ENCODE results near the gene PECR.
"Not testable (repeated sequence)": the region's sequence is repeated elsewhere in the genome, so short reads cannot be mapped to it uniquely, and the experiment has no call there.

Gene PECR

DNA sequence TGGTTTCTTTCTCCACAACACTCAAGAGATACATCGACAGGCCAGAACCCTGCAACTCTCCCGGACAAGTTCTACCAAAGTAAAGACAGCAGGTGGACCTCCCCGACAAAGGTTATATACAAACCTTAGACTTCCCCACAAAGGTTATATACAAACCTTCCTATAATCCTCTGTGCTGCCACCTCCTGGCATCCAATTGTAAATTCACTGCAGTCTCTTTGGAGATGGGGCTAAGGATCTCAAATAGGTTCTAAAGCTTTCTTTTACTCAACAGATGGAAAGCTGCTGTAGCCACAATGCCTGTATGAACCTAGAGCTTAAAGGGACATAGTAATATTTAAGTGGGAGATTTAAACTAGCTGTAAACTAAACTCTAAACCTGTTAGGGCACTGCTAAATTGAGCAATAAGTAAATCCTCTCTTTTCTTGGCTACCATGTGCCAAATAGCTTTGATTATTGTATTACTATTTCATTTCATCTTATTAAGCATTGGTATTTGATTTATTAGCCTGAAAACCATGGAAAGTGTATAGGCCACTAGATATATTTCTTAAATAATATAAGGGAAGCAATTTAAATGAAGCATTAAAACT lies 58.5 kb downstream of the PECR start:
- DNase-seq = peak; percentile 37

DNA sequence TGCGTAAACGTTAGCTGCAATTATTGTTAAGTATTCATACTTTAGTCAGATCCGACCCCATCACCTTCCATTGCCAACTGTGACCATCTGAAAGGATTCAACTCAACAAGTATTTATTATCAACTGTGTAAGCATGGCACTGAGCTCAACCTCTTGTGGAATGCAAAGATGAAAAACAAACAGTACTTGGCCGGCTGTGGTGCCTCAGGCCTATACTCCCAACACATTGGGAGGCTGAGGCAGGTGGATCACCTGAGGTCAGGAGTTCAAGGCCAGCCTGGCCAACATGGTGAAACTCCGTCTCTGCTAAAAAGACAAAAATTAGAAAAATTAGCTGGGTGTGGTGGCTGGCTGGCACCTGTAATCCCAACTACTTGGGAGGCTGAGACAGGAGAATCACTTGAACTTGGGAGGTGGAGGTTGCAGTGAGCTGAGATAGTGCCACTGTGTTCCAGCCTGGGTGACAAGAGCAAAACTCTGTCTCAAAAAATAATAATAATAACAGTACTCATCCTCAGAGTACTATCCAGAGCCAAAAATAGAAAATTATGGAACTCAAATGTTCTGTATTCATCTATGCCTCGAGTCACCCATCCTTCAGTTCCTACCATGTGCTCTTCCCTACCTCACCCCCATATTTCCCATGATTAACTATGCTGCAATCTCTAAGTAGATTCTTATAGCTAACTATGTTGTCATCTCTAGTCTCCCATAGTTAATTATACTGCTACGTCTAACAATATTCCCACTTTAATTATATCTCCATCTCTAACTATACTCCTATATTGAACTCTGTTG lies 59.6 kb downstream of the PECR start:
- no peak for DNase-seq

DNA sequence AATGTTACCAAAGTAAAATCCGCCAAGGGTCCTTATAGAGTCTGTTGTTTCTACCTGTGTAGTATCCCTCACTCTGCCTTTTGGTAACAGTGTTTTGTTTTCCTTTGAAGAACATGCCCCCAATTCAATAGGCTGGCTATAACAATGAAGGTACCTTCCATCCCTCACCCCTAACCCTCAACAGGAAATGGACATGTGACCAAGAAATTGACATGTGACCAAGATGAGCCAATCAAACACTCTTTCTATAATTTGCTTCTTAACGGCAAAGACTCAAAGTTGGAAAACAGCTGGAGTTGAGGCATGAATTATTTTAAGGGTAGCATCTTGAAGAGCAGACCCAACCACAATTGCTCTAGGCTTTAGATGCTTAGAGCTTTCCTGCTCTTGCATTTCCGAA lies 62.9 kb downstream of the PECR start:
- no peak for DNase-seq

DNA sequence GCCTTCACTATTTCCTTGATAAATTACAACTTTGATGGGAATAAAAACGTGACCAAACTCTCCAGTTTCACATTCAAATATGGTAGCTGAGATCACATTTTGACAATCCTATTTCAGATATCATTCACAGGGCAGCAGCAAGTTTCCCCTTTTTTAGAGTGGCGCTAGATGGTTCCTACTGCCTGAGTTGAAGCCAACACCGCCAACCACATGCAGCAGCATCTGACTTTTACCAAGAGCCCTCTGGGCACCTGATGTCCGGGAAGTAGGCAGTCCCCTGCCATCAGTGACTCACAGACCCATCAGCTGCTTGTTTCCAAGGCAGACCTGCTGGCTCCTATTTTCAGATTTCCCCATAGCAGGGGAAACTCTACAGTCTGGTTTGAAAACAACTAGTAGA lies 64.2 kb downstream of the PECR start:
- DNase-seq = no peak

DNA sequence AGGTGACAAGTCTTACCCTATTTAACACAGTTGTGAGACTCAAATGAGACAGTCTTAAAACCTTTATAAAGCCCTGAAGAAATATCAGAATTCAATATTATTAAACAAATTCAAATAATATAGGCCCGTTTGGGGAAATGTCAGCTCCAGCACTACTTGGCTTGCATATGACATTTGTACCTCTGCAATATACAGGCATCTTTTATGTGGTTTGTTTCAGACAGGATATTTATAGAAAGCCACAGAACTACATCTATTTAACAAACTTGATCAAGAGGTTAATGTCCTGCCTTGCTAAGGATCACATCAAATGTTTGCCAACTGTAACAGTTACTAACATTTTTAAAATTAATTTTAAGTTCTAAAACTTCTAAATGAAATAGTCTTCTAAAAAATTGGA lies 65.0 kb downstream of the PECR start:
- DNase-seq = no peak

DNA sequence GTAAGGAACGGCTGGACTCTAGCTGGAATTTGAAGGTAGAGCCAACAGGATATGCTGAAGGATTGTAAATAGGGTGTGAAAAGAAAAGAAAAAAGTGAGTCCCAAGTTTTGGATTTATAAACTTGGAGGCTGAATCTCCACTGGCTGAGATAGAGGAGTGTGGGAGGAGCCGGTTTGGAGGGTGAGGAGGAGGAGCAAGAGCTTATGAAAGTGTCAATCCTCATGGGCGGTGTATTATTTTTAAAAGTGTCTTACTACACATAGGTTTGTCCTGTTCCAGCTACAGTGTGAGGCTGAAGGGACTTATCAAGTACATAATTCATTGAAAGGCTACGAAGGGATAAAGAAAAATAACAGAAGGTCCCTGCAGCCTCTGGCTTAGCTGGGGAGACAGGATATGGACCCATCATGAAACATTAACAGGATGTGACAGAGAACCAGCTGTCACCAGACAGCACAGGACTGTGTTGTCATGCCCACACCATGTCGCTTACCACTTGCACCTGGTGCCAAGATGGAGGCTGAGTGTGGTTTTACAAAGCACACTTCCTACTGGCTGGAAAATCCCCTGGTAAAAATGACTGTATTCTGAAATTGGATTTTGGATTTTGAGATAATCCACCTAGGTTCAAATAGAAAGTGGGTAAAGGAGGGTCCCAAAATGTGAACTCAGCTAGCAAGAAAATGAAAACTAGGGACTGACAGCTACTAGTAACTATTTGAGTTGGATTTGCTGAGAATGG lies 65.7 kb downstream of the PECR start:
- DNase-seq = peak; percentile 12

DNA sequence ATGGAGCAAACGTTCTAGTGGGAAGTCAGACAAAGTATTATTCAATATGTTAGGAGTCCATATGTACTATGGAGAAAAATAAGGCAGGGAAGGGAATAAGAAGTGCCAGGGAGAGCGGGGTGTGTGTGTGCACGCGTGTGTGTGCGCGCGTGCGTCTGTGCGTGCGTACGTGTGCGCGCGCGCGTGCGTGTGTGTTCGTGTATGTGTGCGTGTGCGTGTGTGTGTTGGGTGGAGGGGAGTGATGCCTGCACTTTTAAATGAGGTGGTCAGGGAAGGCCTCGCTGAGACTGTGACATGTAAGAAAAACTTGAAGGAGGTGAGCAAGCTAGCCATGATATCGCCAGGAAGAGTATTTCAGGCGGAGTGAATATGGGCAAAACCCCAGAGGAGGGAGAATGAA lies 66.6 kb downstream of the PECR start:
- DNase-seq = no peak

DNA sequence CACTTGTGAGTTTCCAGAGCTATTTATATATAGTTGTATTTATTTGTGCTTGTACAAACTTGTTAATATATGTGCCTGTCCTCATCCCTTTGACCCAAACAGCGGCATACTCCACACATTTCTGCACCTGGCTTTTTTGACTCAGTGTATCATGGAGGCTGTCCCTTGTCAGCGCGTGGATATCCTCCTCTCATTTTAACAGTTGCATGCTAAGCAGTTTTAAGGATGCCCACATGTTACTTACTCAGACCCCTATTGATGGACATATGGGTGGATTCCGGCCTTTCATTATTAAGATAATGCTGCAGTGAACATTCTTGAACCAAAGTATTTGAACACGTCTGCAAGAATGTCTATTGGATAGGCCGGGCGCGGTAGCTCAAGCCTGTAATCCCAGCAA lies 67.6 kb downstream of the PECR start:
- no peak for DNase-seq

DNA sequence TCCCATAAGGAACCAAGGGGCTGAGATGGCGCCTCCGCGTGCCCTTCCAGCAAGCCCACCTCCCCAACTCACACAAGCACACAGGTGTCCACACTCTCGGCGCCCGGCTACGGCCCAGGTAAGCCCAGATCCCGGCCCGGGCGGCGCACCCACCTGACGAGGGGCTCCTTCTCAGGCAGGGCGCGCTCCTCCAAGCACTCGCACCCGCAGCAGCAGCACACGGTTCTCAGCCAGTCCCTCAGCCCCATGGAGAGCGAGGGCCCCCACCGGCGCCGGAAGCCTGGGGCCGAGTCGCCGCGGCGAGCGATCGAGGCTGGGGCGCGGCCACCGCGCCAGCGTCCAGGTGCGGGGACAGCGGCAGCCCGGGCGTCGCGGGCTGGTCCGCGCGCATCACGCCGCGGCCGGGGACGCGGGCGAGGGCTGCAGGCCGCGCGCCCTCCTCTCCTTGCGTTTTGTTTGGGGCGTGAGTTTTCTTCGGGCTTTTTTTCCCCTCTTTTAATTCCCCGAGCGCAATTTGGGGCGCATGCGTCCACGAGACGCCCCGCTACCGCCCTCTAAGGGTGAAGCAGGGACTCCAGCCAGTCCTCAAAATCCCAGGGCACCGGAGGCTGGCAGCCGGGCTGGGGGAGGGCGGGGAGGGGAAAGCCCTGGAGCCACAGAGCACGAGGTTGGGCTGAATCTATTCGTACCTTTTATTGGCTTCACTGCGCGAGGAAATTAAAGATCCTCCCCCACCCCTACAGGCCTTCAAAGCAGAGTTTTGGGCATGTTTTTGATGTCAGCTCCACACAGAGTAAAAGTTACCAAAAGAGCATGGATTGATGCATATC lies 68.3 kb downstream of the PECR start, which contains the start of gene MREG:
Gene MREG, minus strand, starts transcription at position 472 of the 830 bp plus-strand sequence. Its CDS starts 224 bp downstream, at position 248.
- peak; percentile 84 for DNase-seq

DNA sequence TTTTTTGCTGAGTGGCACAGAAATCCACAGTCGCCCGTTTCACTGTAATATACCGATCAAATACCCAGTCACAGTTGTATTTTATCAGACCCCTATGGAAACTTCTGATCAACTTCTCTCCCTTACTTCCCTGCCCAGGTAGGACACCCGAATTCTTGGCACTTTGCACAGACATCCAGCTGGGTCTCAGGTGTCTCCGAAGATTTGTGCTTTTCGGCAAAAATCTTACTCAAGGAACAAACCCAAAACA lies 68.9 kb downstream of the PECR start:
- no peak for DNase-seq

DNA sequence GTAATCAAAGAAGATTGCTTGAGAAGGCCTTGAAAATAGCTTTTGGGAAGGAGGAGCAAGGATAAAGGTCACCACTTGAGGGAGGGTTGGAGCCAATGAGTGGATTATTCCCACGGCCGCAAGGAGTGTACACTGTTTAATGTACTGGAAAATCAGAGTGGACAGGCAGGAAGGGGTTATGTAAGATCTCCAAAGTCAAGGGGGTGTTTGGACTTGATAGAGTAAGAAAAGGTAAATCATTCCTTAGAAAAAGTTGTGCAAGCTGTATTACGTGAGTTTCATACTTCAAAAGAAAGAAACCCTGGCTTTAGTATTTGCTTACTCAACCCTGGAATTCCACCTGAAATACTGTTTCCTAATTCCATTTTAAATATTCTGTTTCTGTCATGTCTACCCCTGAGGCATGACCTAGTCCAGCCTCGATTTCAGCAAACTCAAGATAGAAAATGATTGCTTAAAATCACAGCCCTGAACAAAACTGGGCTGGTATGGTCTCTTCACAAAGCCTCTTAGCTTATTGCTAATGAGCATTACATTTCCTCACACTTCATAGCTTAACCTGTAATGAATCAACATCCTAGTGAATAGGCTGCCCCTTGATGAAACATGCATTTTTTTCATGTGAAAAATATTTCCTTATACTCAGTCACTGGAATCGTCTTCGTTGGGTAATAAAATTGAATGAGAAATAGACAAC lies 69.3 kb downstream of the PECR start:
- no peak for DNase-seq

DNA sequence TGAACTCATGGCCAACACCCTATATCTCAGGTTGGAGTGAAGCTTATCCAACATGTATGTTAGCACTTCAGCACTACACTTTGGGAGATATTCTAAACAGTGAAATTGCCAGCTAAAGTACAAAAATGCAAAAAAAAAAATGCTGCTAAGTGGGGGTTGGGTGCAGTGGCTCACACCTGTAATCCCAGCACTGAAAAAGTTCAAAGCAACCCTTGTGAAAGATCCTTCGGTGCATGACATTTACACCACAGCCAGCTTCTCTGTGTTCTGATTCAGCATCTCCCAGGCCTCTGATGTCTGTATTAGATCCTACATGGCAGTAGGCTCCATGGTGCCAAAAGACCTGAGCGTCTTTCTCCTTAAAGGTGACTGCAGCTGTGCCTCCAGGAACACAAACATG lies 72.4 kb downstream of the PECR start:
- not testable (repeated sequence) for DNase-seq

DNA sequence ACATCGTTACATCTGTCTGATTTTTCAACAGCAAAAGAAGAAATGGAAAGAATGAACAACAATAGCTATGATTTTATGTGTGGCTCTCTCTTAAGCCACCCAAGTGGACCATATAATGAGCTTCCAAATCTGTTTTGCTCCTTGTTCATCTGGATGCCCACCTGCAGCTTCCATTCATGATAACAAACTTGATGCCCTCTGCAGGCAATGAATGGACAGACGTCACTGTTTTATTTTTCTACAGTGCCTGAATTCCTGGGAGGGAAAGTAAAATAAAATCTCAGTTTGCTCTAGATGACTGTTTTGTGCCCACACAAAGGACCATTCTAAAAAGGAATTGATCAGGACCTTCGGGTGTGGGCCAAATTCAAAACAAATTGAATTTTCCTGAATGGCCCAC lies 73.2 kb downstream of the PECR start:
- no peak for DNase-seq

DNA sequence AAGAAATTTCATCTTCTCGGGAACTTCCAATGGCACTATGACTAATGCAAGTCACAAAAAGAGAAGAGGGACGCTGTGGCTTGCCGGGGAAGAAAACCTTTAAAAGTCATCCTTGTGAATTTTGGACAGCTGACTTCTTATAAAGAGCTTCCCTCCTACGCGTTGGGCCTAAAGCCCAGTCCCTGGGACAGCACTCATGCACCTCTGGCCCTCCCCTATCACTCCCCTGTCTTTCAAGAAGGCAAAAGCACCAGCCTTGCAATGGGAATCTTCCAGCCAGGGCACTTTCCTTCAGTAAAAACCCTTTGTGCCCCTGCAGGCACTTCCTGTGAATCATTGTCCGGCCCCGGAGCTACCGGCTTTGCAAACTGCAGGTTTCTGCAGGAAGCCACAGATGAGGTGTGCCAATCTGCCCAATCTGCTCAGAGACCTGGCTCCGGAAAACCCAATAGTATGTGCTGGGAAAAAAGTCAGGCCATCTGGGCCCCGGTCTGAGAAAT lies 75.4 kb downstream of the PECR start:
- peak; percentile 19 for DNase-seq

DNA sequence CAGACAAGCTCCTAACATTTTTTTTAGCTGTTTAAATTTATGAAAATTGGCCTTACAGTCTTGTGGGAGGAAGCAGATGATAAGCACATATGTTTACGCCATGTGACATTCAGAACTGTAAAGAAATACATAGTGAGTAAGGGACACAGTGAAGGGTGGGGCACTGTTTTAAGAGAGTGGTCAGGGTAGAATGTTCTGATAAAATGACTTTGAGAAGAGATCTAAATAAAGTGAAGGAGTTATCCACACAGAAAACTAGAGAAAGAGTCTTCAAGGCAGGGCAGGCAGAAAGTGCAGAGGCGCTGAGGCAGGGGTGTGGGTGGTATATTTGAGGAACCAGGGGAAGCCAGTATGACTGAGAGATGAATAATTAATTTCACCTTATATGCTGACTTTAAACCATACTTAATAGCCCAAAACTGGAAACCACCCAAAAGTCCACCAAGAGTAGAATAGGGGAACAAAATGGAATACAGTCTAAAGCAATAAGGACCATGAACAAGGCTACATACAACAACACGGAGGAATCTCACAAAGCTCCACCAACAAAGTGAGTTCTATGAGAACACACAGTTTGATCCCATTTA lies 76.8 kb downstream of the PECR start:
- DNase-seq = no peak

DNA sequence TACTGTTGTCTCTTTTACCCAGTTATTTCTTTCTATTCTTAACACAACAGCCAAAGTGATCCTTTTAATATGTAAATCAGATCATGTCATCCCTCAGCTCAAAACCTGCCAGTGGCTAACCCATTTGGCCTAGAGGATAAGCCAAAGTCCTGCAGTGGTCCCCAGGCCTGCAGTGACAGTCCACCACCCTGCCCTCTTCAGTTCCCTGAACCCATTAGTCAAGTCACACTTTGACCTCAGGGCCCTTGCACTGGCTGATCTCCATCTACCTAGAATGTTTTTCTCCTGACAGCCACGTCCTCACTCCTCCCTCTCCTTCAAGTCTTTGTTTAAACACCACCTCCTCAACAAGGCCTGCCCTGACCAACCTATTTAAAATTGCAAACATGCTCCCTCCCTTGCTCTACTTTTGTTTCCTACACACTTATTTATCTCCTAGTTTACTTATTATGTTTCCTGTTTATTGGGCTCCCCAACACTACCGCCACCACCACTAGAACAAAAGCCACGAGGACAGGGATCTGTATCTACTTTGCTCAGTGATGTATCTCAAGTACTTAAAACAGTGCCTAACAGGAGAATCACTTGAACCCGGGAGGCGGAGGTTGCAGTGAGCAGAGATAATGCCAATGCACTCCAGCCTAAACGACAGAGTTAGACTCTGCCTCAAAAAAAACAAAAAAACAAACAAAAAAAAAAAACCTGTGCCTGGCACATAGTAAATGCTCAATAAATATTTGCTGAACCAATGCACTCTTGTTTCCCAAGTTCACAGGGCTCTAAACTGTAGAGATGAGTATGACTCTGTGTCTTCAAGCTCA lies 77.5 kb downstream of the PECR start:
- no peak for DNase-seq

DNA sequence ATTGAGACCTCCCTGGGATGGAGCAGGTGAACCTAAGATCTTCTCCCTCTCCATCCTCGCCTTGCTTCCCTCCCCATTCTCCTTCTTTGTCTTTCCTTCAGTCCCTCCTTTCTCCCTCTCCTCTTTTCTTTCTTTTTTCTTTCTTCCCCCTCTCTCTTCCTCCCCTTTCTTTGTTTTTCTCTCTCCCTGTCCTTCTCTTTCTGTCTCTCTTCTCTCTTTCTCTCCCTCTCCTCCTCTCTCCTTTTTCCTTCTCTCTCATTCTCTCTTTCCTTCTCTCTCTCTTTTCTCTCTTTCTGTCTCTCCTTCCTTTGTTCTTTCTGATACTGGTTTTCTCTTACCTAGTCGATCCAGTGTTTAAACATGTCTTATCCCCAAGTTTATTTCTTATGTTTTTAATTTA lies 78.9 kb downstream of the PECR start:
- no peak for DNase-seq

DNA sequence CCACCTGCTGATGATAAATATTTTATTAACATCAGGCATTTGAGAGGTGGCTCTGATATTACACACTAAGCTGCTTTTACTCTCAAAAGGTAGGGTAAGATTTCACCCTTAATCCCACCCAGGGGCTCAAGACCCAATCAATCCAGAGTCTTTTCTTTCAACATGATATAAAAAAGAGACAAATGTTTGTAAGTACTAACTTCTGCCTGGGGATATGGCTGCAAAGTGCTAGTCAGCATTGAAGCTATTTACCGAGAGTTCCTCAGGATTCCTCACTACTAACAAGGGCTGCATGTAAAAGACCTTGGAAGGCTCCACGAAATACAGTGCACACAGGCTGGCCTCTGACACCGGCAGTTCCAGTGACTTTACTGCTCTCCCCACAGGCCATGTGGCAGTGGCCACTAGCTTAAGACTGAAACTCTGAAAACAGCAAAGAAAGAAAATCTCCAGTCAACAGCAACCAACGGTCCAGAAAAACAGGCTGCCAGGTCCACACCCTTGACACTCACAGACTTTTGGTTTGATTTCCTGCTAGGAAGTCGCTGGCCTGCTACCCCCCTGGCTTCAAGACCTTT lies 79.4 kb downstream of the PECR start:
- DNase-seq = no peak

DNA sequence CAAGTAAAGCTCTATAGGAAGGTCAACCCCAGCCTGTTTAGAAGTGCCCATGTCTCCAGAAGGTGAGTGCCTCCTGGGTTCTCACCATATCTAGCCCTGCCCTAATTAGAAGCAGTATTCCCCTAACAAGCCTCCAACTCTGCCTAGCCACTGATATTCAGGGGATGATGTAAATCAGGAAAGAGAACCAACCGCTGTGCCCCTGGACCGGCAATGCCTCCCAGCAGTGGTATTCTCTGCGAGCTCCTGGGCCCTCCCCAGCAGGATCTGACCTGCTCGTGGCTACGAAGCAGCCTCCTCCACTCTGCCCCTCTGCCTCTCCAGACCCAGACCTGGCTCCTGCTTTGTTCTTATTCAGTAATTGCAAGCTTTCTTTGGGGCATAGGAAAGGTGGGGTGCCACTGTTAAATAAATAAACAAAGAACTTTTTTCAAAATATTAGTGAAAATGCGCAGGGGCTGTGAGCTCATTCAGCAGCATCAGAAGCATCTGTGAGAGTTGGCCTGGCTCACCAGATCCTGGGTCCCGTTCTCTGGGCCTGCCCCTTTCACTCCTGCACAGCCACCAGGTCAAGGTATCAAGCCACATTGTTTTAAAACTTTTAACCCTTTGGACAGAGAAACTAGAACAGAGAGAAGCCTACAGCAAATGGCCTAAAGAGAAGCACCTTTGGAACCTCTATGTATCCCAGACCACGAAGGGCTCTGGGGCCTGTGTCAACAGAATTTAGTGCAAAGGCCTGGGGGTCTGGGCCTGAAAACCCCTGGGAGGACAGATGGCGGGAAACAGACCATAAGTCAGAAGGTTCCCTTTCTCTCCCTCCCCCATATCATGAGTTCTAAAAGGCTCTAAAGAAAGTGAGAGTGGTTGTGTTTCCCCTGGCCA lies 80.2 kb downstream of the PECR start:
- no peak for DNase-seq

DNA sequence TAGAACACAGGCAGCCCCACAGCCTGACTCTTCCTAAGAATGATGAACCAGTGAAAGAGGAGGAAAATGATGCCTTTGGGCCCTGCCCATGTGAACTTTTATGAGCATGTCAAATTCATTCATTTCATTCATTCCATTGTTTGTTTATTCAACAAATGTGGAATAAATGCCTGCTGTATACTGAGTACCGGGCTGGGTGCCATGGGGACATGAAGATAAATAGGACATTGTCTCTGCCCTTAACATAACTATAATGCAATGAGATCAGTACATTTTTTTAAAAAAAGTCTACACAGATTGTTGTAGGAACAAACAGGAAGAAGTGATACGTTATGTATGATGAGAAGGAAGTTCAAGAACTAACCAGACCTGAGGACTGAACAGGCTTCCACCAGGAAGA lies 83.0 kb downstream of the PECR start:
- DNase-seq = no peak

Data from stimulated activated CD4-positive, alpha-beta T cell treated with anti-CD3 and anti-CD28 coated beads, Interleukin-12 subunit alpha, Interleukin-12 subunit beta, amount 100 ng/mL, for 4 hours (primary cell).